GM19468 (cell line): ENCODE measurements around the gene RGCC.
"Not testable (repeated sequence)": the region's sequence is repeated elsewhere in the genome, so short reads cannot be mapped to it uniquely, and the experiment has no call there.

ENCODE experiments used
- ATAC-seq: cut with Tn5 transposase; IDR thresholded peaks from one replicate; pipeline ENCODE4 v1.9.1; 2021; ENCODE audit warnings: mild to moderate bottlenecking, moderate library complexity, moderate number of reproducible peaks; ENCODE audit not compliant: unreplicated experiment; ENCODE audit errors: extremely low read depth

Gene RGCC

GRCh38 chr13:41471785-41472184, 14.4 kb downstream of the RGCC start:
- ATAC-seq, result no peak

GRCh38 chr13:41487222-41487621, 29.9 kb downstream of the RGCC start:
- ATAC-seq, result no peak

DNA sequence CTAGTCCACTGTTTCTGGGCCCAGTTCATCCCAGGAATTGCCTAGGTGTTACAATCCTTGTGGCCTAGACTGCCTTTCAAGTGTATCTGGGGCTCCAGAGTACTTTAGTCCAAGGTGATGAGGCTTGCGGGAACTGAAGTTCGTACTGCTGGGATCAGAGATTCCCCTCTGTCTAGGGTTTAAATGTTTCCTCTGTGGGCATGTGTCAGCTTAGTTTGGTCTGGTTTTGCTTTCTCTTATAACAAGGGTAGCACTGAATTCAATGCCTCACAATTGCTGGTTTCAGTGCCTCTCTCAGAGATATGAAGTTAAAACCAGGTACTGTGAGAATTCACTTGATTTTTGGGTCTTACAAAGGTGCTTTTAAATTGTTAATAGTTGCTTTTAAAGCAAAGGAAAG, 30.8 kb downstream of the RGCC start:
- no peak for ATAC-seq

GRCh38 chr13:41490371-41491015, 33.1 kb downstream of the RGCC start:
- no peak for ATAC-seq

DNA sequence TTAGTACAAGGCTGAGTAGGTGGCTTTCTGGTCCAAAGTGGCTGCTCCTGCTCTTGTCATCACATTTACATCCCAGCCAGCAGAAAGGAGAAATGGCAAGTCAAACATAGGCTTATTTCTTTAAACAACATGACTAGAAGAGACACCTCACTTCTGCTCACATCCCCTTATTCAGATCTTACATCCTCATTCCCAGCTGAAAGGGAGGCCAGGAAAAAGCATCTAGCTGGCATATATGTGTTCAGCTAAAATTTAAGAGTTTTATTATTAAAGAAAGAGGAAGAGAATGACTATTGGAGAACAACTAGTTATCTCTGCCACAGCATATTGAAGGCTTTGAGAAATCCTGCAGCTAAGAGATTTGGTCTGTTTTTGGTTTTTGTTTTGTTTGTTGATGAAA, 34.1 kb downstream of the RGCC start:
- ATAC-seq, result no peak

GRCh38 chr13:41492432-41493260, 35.3 kb downstream of the RGCC start:
- ATAC-seq, result peak; percentile 28

DNA sequence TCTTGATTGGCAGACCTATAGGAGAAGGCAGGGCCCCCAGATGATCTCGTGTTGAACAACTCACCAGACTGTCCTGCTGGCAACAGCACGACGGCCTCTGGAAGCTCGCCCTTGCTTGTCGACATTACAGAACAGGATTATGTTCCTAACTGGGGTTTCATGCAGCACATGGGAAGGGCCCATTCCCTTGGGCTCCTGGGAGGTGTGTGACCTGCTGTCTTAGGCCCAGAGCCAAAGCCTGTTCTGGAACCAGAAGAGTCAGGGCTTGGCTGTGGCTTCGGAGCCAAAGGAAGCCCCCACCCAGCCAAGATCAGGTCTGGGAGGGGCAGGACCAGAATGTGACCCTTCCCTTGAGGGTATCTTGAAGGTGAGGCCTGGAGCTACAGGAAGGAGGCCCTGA, 36.9 kb downstream of the RGCC start:
- no peak for ATAC-seq

DNA sequence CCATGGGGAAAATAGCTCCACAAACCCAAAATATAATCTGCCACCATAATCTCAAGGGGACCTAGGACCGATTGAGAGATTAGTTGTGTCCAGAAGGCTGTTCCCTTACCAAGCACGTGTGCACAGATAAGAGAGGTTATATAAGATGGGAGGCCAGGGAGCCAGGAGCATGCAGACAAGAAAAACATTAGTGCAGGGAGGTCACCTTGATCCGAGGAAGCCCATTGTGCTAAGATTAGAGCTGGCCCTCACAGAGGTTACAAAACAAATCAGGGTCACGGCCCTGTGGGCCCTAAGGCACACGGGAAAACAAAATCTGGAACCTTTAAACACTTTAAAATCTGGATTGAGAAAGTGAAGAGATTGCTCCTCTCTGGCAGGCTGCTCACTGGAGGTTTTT, 37.7 kb downstream of the RGCC start:
- no peak for ATAC-seq

- no peak for ATAC-seq
Measured at GRCh38 chr13:41496420-41497234, 39.3 kb downstream of the RGCC start.

GRCh38 chr13:41497436-41497835, 40.1 kb downstream of the RGCC start:
- ATAC-seq, result no peak

DNA sequence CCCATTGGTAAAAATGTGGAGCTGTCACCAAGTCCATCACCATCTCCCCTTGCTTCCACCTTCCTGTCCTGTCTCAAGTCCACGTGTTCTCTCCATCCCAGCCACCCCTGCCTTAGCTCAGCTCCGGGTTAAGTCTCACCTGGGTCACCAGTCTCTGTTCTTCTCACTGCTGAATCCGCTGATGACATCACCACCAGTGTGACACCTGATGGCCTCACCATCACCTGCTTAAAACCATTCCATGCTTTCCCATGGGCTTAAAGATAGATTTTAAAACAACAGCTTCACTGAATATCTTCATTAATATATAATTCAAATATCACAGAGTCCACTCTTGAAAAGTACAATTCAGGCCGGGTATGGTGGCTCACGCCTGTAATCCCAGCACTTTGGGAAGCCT, 42.1 kb downstream of the RGCC start:
- no peak for ATAC-seq

GRCh38 chr13:41500511-41500910, 43.2 kb downstream of the RGCC start:
- no peak for ATAC-seq

DNA sequence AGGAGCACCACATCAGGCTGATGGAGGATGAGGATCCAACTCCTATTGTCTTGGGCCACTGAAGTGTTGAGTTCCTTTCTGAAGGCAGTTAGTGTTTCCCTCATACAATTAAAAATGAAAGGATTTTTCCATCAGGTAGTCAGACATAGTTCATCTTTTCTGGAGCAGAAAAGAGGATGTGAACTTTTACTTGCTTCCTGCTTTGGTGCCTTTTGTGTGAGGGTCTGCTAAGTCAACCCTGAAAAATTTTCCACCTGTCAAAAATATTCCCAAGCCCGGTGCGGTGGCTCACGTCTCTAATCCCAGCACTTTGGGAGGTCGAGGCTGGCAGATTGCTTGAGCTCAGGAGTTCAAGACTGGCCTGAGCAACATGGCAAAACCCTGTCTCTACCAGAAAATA, 43.9 kb downstream of the RGCC start:
- ATAC-seq, result no peak

DNA sequence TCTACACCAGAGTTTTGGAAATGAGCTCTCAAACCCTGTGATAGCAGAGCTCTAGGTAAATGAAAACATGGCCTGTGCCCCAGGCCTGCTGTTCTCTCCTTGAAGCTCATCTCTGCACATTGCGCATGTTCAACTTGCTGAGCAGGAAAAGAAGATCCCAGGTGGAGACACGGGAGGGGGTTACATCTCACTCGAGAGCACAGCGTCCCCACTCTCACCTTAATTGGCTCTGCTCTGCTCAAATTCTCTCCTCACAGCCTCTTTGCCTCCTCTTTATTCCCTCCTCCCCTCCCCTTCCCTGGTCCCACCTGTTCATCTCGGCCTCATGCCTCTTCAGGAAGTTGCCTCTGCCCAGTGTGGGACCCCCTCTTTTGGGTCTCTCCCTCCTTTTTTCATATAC, 44.7 kb downstream of the RGCC start:
- ATAC-seq, result no peak

GRCh38 chr13:41502673-41503072, 45.3 kb downstream of the RGCC start:
- ATAC-seq, result no peak

GRCh38 chr13:41503356-41503755, 46.0 kb downstream of the RGCC start:
- no peak for ATAC-seq

DNA sequence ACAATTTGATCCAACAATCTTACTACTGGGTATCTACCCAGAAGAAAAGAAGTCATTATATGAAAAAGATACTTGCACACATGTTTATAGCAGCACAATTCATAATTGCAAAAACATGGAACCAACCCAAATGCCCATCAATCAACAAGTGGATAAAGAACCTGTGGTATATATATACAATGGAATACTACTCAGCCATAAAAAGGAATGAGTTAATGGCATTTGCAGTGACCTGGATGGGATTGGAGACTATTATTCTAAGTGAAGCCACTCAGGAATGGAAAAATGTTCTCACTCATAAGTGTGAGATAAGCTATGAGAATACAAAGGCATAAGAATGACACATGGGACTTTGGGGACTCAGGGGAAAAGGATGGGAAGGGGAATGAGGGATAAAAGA, 47.3 kb downstream of the RGCC start:
- not testable (repeated sequence) for ATAC-seq

DNA sequence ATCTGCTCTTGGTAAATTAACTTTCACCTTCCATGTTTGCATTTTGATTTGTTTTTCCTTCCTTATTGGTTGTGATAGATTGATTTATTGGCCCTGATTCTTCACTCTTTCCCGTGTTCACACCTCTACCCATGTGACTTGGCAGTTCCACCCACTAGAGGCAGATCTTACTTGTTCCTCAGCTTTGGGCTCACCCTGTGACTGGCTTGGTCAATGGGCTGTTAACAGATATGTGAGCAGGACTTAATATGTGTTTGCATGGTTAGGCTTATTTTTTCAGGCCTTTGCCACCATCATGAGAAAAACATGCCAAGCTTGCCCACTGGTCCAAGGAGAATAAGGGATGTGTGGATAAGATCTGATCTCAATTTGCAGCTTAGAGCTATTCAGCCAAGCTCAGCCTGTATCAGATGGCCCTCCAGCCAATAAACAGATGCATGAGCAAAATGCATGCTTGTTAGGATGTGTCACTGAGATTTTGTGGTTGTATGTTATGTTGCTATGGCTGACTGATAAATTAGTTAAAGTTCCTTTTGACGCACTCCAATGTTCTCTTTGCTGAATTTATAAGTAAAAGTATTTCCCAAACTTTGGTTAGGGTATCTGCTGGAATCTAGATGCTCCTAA, 48.0 kb downstream of the RGCC start:
- no peak for ATAC-seq

DNA sequence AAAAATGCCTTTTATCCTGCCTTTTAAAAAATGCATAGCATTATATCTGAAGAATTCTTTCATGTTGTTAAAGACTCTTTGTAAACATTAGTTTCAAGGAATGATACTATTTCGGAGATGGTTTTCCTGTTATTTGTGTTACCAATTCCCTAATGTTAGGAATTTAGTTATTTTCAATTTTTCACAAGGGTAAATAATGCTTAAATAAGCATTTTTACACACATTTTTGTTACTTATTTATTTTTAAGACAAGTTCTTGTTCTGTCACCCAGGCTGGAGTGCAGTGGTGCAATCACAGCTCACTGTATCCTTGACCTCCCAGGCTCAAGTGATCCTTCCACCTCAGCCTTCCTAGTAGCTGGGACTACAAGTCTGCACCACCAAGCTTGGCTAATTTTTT, 49.0 kb downstream of the RGCC start:
- no peak for ATAC-seq

- ATAC-seq, result no peak
Measured at GRCh38 chr13:41509971-41510370, 52.6 kb downstream of the RGCC start.

DNA sequence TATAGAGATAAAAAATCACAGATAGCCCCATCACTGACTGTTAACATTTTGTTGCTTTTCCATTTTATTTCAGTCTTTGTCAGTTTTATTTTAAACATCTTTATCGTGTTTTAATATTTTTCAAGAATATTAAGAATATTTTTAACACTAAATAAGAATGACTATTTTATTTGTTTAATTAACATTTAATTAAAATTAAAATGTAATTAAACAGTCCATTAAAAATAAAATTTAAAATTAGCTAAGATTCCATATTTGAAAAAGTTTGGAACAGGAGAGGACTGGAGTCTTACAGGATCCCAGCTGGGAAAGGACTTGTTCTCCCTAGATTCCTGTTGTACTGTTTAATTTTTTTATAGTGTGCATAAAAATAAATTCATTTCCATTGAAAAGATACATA, 54.5 kb downstream of the RGCC start:
- ATAC-seq, result no peak
